ENCODE results near the gene DCTN2. TPM values are rescaled to one million over a fixed set of nuclear protein-coding genes. Genes with fewer than 3 reads are reported as not detected.
"Not testable (repeated sequence)": the region's sequence is repeated elsewhere in the genome, so short reads cannot be mapped to it uniquely, and the experiment has no call there.

The DCTN2 gene
- total RNA-seq, 8 experiments from 2014 or later: 104 to 184 (median 161) TPM

DNA sequence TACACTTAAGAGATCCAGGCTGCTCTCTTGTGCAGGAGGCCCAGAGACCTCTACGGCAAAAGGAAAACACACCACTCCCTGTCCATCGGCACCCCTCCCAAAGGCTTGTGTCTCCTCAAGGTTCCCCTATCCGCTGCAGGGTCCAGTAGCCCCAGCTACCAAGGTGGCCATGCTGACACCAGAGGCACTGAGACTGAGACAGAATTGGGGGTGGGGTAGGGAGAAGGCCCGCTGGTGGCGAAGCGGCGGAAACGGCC is 27.3 kb downstream of the DCTN2 start:
- H3K4me3 ChIP-seq: peak overlapping the region; percentile 67 to 98 (median 88)
- H3K27ac ChIP-seq: peak overlapping the region; percentile 96 to 97
- WGBS, 10 experiments: 0 to 10% (median 0%) methylated on average over 1 to 7 of the region's 8 CpGs; no CpG with 5 or more reads in 7 of the 10 experiments
- peak in 1 of 8 experiments; percentile 0 for ATAC-seq (replicated peaks in 6 of 8)
- peaks cover 40 to 46% of the 10 kb centered on the region in 2 donors for H3K4me1 ChIP-seq (replicated peaks in 1 of 2)
- in situ Hi-C loops (cut with MboI; ENCODE audit: low pct_unique_long_range_greater_than_20kb in 2 of 9, low sequenced_read_pairs in 9 of 9, unreplicated experiment in 9 of 9): no loop called here

DNA sequence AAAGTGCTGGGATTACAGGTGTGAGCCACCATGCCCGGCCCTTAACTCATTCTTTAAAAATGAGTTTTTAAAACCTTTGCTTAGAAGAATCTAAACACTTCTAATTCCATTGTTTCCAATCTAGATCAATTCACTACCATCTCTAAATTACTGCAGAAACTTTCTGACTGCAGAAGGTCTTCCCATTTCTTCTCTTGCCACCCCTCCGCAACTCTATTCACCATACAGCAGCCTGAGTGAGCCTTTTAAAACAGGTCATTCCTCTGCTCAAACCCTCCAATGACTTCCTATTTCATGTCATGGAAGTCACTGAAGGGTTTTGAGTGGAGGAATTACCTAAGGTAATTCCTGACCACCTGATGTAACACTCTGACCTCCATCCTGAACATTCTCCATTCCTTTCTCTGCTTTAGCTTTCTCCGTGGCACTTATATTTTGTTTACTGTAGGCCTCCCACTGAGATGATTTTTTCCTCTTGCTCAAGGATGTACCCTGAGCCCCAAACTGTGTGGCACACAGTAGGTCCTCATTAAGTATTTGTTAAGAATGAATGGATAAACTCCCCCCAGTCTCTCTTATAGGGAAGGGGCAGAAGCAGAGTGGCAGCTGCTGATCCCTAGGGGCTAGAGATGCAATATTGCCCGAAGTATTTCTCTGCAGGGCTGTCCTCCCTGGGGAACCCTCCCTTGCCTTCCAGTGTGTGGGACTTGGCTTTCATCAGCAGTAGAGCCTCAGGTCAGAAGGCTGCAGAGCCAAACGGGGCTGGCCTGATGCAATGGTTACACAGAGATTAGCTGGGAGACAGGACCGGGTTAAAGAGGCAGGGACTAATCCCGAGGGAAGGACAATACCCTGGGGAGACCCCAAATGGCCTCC is 27.8 kb downstream of the DCTN2 start:
- Histone ChIP-seq H3K4me1 (replicated peaks in 1 of 2) (peaks cover 35 to 41% of the 10 kb centered on the region in 2 donors), H3K4me3 (peak overlapping the region; percentile 67 to 98 (median 88)), H3K27ac (peak overlapping the region; percentile 96 to 97)
- WGBS, 10 experiments: 0 to 50% (median 14%) methylated on average over 1 to 6 of the region's 7 CpGs; no CpG with 5 or more reads in 2 of the 10 experiments
- ATAC-seq (replicated peaks in 6 of 8): no peak
- in situ Hi-C loops (cut with MboI; ENCODE audit: low pct_unique_long_range_greater_than_20kb in 2 of 9, low sequenced_read_pairs in 9 of 9, unreplicated experiment in 9 of 9): no loop called here

DNA sequence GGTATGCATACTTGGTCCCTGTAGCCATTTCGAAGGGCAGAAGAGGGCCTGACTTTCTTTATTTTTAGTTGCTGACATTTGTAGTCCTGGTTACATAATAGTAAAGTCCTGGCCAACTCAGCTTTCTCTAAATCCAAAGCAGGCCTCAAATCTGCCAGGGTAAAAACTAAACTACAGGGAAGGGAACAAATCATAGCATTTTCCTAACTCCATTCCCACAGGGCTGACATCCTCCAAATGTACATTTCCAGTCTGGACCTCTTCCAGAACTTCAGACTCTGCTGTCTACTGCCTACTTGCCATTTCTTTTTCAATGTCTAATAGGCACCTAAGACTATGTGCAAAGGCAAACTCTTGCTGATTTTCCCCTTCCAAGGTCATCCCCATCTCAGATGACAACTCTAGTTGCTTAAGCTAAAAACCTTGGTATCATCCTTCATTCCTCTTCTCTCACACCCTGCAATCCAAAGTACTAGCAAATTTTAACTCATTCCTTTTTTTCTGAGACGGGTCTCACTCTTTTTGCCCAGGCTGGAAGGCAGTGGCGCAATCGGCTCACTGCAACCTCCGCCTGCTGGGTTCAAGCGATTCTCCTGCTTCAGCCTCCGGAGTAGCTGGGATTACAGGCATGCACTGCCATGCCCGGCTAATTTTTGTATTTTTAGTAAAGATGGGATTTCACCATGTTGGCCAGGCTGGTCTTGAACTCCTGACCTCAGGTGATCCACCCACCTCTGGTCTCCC is 28.6 kb downstream of the DCTN2 start:
- peak overlapping the region; percentile 16 to 97 for H3K27ac ChIP-seq
- ATAC-seq (replicated peaks in 6 of 8): no peak
- in situ Hi-C loops (cut with MboI; ENCODE audit: low pct_unique_long_range_greater_than_20kb in 2 of 9, low sequenced_read_pairs in 9 of 9, unreplicated experiment in 9 of 9): no loop called here
- peaks cover 29 to 35% of the 10 kb centered on the region in 2 donors for H3K4me1 ChIP-seq (replicated peaks in 1 of 2)
- peak overlapping the region; percentile 67 to 98 (median 88) for H3K4me3 ChIP-seq
- 49 to 100% (median 81%) methylated on average over 1 to 8 of the region's 8 CpGs; no CpG with 5 or more reads in 1 of the 10 experiments for WGBS, 10 experiments

DNA sequence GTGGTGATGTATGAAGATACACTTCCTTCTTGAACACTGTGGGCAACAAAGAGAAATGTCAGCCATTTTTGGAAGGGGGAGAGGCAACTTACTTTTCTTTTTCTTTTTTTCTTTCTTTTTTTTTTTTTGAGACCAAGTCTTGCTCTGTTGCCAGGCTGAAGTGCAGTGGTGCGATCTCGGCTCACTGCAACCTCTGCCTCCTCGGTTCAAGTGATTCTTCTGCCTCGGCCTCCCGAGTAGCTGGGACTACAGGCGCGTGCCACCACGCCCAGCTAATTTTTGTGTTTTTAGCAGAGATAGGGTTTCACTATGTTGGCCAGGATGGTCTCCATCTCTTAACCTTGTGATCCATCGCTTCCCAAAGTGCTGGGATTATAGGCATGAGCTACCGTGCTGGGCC is 29.3 kb downstream of the DCTN2 start:
- WGBS, 10 experiments: 40 to 100% (median 95%) methylated on average over 3 to 8 of the region's 10 CpGs; no CpG with 5 or more reads in 2 of the 10 experiments
- H3K27ac ChIP-seq; in situ Hi-C loops (cut with MboI; ENCODE audit: low pct_unique_long_range_greater_than_20kb in 2 of 9, low sequenced_read_pairs in 9 of 9, unreplicated experiment in 9 of 9); ATAC-seq (replicated peaks in 6 of 8): not testable (repeated sequence)
- Histone ChIP-seq H3K4me3 (peak overlapping the region; percentile 3 to 98 (median 88)), H3K4me1 (replicated peaks in 1 of 2) (peaks cover 29 to 35% of the 10 kb centered on the region in 2 donors)

DNA sequence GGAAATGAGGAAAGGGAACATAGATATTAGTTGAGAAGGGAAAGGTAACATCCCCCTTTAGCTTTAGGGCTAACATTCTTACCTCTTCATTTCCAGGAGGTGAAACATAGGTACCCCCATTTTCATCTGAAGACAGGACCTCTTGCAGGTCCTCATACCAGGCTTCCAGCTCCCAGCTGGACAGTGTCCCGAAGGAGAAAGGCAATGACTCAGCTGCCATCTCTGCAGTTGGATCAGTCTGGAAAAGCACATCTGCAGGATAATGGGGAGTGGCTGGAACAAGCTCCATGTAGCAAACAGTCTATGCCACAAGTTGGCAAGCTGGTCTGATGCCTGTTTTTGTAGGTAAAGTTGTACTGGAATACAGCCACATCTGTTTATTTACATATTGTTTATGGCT is 29.8 kb downstream of the DCTN2 start:
- peak overlapping the region in 1 of 2 donors; percentile 15 for H3K27ac ChIP-seq
- peak overlapping the region in 2 of 5 donors; percentile 88 to 98 for H3K4me3 ChIP-seq
- ATAC-seq (replicated peaks in 6 of 8): no peak
- 11 to 100% (median 60%) methylated on average over 1 of the region's 1 CpG; no CpG with 5 or more reads in 5 of the 10 experiments for WGBS, 10 experiments
- H3K4me1 ChIP-seq (replicated peaks in 1 of 2): peaks cover 29 to 34% of the 10 kb centered on the region in 2 donors
- in situ Hi-C loops (cut with MboI; ENCODE audit: low pct_unique_long_range_greater_than_20kb in 2 of 9, low sequenced_read_pairs in 9 of 9, unreplicated experiment in 9 of 9): no loop called here

DNA sequence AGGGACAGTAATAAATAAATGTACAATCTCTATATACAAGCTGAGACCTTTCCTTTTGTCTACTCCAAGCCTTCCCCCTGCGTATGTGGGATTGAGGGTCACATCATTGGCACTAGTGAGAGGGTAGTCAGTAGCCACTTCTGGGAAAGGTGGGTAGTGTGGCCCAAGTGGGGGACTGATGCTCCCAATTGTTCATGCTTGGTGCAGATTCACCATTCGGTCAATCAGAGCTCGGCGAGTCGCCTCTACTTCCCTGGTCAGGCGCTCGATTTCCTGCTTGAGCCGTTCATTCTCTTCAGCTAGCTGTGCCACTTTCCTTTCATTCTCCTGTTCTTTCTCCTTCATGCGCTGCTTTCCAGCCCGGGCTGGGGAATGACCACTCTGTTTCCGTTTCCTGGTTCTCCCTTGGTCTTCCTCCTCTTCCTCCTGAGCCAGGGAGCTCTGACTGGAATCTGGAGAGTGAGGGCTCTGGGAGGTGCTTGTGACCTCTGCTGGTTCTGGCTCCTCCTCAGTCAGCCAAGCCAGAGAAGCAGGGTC is 30.3 kb downstream of the DCTN2 start:
- WGBS, 10 experiments: 75 to 100% (median 100%) methylated on average over 1 to 10 of the region's 11 CpGs
- in situ Hi-C loops (cut with MboI; ENCODE audit: low pct_unique_long_range_greater_than_20kb in 2 of 9, low sequenced_read_pairs in 9 of 9, unreplicated experiment in 9 of 9): no loop called here
- Histone ChIP-seq H3K4me3 (peak overlapping the region in 1 of 5 donors; percentile 88), H3K4me1 (replicated peaks in 1 of 2) (peaks cover 27 to 29% of the 10 kb centered on the region in 2 donors), H3K27ac (peak overlapping the region in 1 of 2 donors; percentile 15)
- no peak for ATAC-seq (replicated peaks in 6 of 8)

DNA sequence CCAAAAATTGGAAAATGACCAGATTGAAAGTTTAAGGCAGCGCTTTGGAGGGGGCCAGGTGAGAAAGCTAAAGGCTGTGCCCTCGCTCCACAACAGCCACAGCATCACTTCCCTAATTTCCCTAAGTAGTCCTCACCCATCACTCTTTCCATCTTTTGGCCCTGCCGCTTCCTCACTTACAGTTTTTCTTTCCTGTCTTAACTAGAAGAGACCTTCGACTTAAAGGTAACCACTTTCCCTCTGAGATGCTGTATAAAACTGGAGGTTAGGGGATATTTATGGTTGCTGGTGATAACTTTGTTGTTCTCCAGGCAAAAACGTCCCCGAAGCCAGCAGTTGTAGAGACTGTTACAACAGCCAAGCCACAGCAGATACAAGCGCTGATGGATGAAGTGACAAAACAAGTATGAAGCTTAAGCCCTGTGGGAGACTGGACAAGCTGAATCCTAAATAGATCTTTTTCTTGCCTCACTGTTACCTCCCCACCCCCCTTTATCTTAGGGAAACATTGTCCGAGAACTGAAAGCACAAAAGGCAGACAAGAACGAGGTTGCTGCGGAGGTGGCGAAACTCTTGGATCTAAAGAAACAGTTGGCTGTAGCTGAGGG is 31.0 kb downstream of the DCTN2 start:
- in situ Hi-C loops (cut with MboI; ENCODE audit: low pct_unique_long_range_greater_than_20kb in 2 of 9, low sequenced_read_pairs in 9 of 9, unreplicated experiment in 9 of 9): no loop called here
- ATAC-seq (replicated peaks in 6 of 8): peak in 1 of 8 experiments; percentile 0
- peaks cover 21 to 23% of the 10 kb centered on the region in 2 donors for H3K4me1 ChIP-seq (replicated peaks in 1 of 2)
- H3K27ac ChIP-seq: no peak overlapping the region
- WGBS, 10 experiments: 80 to 94% (median 87%) methylated on average over 3 to 10 of the region's 11 CpGs
- no peak overlapping the region for H3K4me3 ChIP-seq

GRCh38 chr12:57515408-57515933 is 31.5 kb downstream of the DCTN2 start:
- ATAC-seq (replicated peaks in 6 of 8): peak in 1 of 8 experiments; percentile 1
- WGBS, 10 experiments: 72 to 100% (median 100%) methylated on average over 1 to 2 of the region's 3 CpGs
- in situ Hi-C loops (cut with MboI; ENCODE audit: low pct_unique_long_range_greater_than_20kb in 2 of 9, low sequenced_read_pairs in 9 of 9, unreplicated experiment in 9 of 9): no loop called here
- Histone ChIP-seq H3K27ac (no peak overlapping the region), H3K4me3 (no peak overlapping the region), H3K4me1 (replicated peaks in 1 of 2) (peaks cover 19 to 20% of the 10 kb centered on the region in 2 donors)

DNA sequence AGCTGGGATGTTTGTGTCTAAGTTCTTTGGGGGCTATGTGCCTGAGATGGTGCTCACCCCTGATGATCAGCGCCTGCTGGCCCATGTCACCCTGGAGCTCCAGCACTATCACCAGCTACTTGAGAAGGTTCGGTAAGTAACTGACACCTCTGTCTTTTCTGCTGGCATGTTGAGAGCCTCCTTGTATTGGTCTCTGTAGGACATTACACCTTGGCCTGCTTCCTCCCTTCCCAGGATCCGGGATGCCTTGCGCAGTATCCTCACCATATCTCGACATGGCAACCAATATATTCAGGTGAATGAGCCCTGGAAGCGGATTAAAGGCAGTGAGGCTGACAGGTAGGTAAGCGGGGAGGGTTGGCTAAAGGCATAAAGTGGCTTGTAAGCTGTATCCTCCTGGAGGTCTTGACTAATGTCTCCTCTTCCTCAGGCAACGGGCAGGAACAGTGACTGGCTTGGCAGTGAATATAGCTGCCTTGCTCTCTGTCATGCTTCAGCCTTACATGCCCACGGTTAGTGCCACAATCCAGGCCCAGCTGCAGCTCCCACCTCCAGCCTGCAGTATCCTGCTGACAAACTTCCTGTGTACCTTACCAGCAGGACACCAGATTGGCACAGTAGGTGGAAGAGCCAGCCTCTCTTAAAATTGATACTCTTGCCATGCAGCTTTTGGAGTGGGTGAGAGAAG is 32.1 kb downstream of the DCTN2 start:
- Histone ChIP-seq H3K27ac (no peak overlapping the region), H3K4me1 (replicated peaks in 1 of 2) (peaks cover 19 to 20% of the 10 kb centered on the region in 2 donors), H3K4me3 (no peak overlapping the region)
- in situ Hi-C loops (cut with MboI; ENCODE audit: low pct_unique_long_range_greater_than_20kb in 2 of 9, low sequenced_read_pairs in 9 of 9, unreplicated experiment in 9 of 9): no loop called here
- ATAC-seq (replicated peaks in 6 of 8): peak in 4 of 8 experiments; percentile 2 to 9 (median 4)
- 79 to 100% (median 100%) methylated on average over 1 to 9 of the region's 9 CpGs; no CpG with 5 or more reads in 3 of the 10 experiments for WGBS, 10 experiments

- H3K4me3 ChIP-seq; ATAC-seq (replicated peaks in 6 of 8); in situ Hi-C loops (cut with MboI; ENCODE audit: low pct_unique_long_range_greater_than_20kb in 2 of 9, low sequenced_read_pairs in 9 of 9, unreplicated experiment in 9 of 9); H3K27ac ChIP-seq: not testable (repeated sequence)
- H3K4me1 ChIP-seq (replicated peaks in 1 of 2): peaks cover 19 to 20% of the 10 kb centered on the region in 2 donors
- WGBS, 10 experiments: 80 to 100% (median 90%) methylated on average over 1 to 3 of the region's 9 CpGs; no CpG with 5 or more reads in 5 of the 10 experiments
Measured at GRCh38 chr12:57514246-57514645, 32.7 kb downstream of the DCTN2 start.

DNA sequence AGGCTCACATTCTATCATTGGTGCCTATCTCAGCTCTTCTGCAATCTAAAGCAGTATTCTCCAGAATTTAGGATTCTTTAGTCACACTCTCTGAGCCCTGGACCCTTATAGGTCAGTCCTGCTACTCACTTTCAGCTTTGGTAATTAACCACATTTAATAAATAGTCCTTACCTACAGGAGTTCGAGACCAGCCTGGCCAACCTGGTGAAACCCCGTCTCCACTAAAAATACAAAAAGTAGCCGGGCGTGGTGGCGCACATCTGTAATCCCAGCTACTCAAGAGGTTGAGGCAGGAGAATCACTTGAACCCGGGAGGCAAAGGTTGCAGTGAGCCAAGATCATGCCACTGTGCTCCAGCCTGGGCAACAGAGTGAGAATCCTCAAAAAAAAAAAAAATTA is 33.3 kb downstream of the DCTN2 start:
- in situ Hi-C loops (cut with MboI; ENCODE audit: low pct_unique_long_range_greater_than_20kb in 2 of 9, low sequenced_read_pairs in 9 of 9, unreplicated experiment in 9 of 9); H3K27ac ChIP-seq; ATAC-seq (replicated peaks in 6 of 8); H3K4me3 ChIP-seq: not testable (repeated sequence)
- WGBS, 10 experiments: 81 to 100% (median 100%) methylated on average over 1 to 6 of the region's 6 CpGs; no CpG with 5 or more reads in 4 of the 10 experiments
- peaks cover 15 to 19% of the 10 kb centered on the region in 2 donors for H3K4me1 ChIP-seq (replicated peaks in 1 of 2)

DNA sequence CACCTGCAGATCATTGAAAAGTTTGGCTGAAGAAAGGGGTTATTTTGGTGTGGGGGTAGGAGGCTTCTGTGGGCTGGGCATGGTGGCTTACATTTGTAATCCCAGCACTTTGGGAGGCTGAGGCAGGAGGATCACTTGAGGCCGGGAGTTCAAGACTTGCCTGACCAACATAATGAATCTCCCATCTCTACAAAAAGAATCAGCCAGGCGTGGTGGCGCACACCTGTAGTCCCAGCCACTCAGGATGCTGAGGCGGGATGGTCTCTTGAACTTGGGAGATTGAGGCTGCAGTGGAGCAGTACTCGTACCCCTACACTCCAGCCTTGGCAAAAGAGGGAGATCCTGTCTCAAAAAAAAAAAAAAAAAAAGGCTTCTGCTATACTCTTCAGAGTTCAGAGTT is 33.7 kb downstream of the DCTN2 start:
- Histone ChIP-seq H3K4me1 (replicated peaks in 1 of 2) (peaks cover 10 to 16% of the 10 kb centered on the region in 2 donors), H3K27ac (no peak overlapping the region), H3K4me3 (no peak overlapping the region)
- in situ Hi-C loops (cut with MboI; ENCODE audit: low pct_unique_long_range_greater_than_20kb in 2 of 9, low sequenced_read_pairs in 9 of 9, unreplicated experiment in 9 of 9): no loop called here
- ATAC-seq (replicated peaks in 6 of 8): no peak
- WGBS, 10 experiments: 83 to 100% (median 93%) methylated on average over 1 to 4 of the region's 5 CpGs; no CpG with 5 or more reads in 4 of the 10 experiments
